22Rv1 (cell line): ENCODE results near the gene ARHGEF17.

Experiments used
- CTCF ChIP-seq: fragments of 450-650 bp; IDR thresholded peaks from 2 replicates; pipeline ENCODE4 v1.5.1; 2017; ENCODE audit warnings: mild to moderate bottlenecking
- ZFX ChIP-seq: fragments of 450-650 bp; IDR thresholded peaks from 2 replicates; pipeline ENCODE4 v1.6.1; 2017; ENCODE audit warnings: antibody characterized with exemption, borderline replicate concordance

GRCh38 chr11:73382183-73382582, 74.1 kb downstream of the ARHGEF17 start:
- no peak for TF ChIP-seq CTCF
- TF ChIP-seq ZFX = no peak
